PC-3 (cell line): ENCODE measurements around the gene ZNF165.

Experiments
- EZH2 ChIP-seq: fragments of 300-600 bp; sonication (generic); IDR thresholded peaks from one replicate; pipeline ENCODE4 v1.6.1; 2017; ENCODE audit warnings: antibody characterized with exemption, mild to moderate bottlenecking, low read length; ENCODE audit not compliant: unreplicated experiment
- TF ChIP-seq, protein P1 (sequence below): fragments of 300-600 bp; sonication (generic); conservative IDR thresholded peaks from 2 replicates; pipeline ENCODE4 v1.5.1; 2017; ENCODE audit warnings: antibody characterized with exemption, low read depth, mild to moderate bottlenecking, low read length

DNA sequence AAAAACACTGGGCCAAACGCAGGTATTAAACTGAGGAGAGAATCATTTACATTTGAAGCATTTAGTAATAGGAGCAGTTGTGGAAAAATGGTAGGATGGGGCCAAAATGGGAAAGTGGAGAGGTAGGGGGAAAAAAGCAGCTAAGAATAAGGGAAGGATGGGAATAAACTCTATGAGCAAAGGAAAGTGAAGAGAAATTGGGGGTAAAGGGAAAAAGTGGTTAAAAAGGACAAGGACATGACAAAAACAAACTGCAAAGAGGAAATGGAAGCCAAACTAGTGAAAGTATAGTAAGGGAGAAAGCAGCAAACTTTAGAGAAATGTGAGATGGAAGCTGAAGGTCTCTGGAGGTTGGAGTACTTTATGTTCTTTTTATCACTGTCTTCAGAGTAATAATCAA lies 37.8 kb downstream of the ZNF165 start:
- TF ChIP-seq EZH2, result no peak
- TF ChIP-seq, protein P1, sequence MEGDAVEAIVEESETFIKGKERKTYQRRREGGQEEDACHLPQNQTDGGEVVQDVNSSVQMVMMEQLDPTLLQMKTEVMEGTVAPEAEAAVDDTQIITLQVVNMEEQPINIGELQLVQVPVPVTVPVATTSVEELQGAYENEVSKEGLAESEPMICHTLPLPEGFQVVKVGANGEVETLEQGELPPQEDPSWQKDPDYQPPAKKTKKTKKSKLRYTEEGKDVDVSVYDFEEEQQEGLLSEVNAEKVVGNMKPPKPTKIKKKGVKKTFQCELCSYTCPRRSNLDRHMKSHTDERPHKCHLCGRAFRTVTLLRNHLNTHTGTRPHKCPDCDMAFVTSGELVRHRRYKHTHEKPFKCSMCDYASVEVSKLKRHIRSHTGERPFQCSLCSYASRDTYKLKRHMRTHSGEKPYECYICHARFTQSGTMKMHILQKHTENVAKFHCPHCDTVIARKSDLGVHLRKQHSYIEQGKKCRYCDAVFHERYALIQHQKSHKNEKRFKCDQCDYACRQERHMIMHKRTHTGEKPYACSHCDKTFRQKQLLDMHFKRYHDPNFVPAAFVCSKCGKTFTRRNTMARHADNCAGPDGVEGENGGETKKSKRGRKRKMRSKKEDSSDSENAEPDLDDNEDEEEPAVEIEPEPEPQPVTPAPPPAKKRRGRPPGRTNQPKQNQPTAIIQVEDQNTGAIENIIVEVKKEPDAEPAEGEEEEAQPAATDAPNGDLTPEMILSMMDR, result no peak
